Activated T-cell treated with anti-CD3 and anti-CD28 coated beads, Interleukin-2, amount 50 U/mL, for 72 hours (primary cell): ENCODE measurements around the gene DNAJC19. TPM values are rescaled to one million over a fixed set of nuclear protein-coding genes. Genes with fewer than 3 reads are reported as not detected.
A peak's percentile ranks its signal among the peaks of the same experiment; 100 is the strongest.
"Not testable (repeated sequence)": the region's sequence is repeated elsewhere in the genome, so short reads cannot be mapped to it uniquely, and the experiment has no call there.

Experiments
- ATAC-seq, 2 donors: fragments of 150-1000 bp; cut with Tn5 transposase; replicated peaks in 1 of 2; 2 replicates each; pipeline ENCODE4 v1.10.0; 2021; ENCODE audit warnings: moderate library complexity in 2 of 2, mild to moderate bottlenecking in 1 of 2
- DNase-seq, 2 donors: peaks; one replicate each; pipeline ENCODE4 v3.0.0; 2021 to 2022; ENCODE audit warnings: mixed read lengths in 1 of 2
- H3K27ac Mint-ChIP-seq: one replicate; pipeline ENCODE4 v1.8.0; 2022; ENCODE audit warnings: mild to moderate bottlenecking, moderate library complexity, mixed read lengths
- H3K27me3 Mint-ChIP-seq: one replicate; pipeline ENCODE4 v1.8.0; 2022; ENCODE audit warnings: low read depth, mixed read lengths
- H3K36me3 Mint-ChIP-seq, 2 donors: one replicate each; pipeline ENCODE4 v1.8.0; 2022; ENCODE audit warnings: mixed read lengths in 2 of 2, mild to moderate bottlenecking in 1 of 2; ENCODE audit not compliant: insufficient read depth in 2 of 2
- H3K4me1 Mint-ChIP-seq: one replicate; pipeline ENCODE4 v1.8.0; 2022; ENCODE audit warnings: low read depth, mixed read lengths
- H3K4me3 Mint-ChIP-seq, 2 donors: one replicate each; pipeline ENCODE4 v1.8.0; 2022; ENCODE audit warnings: mild to moderate bottlenecking in 2 of 2, mixed read lengths in 2 of 2, moderate library complexity in 2 of 2
- H3K9me3 Mint-ChIP-seq, 2 donors: one replicate each; pipeline ENCODE4 v1.8.0; 2022; ENCODE audit warnings: mixed read lengths in 2 of 2
- total RNA-seq, 2 donors: library from RNA; stranded (reverse); gene quantifications; one replicate each; pipeline ENCODE4 v1.2.3, GENCODE V29; 2022

Gene DNAJC19
- total RNA-seq: 10 to 100 TPM; 49.2 to 53.6 TPM

DNA sequence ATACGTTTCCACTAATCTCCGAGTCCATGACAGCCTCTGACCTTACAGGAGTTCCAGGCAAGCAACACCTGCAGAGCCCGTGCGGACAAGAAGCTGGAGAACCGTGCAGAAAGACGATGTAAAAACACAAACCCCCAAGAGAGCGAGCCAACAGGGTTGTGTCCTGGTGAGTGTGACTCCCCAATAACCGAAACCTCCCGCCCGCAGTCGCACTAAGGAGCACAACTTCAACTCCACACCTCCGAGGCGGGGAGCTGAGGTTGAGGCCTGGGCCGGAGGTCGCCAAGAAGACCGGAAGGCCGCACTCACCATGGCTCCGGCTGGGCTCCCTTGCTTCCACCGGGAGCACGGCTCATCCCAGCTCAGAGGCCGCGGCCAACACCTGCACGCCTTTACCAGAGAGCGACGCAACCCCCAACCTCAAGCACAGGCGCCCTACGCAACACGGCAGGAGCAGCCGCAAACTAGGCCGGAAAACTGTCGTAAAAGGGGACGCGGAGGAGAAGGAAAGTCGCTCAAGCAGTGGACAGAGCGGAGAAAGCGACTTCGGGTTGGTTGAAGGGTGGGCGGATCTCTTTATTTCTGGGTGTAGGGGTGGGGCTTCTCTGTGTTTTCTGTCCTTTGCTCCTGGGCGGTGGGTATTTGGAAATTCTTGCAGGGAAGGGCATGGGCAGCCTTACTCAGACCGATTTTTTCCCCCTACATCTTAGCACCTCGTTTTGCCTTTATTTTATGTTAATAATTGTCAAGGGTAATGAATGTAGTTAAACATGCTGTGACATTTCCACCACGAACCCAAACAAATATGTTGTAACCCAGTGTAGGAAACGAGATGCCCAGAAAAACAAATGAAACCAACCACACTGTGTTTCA, at the start of gene DNAJC19:
Gene DNAJC19, minus strand, starts transcription at position 446 of the 873 bp plus-strand sequence. Its CDS starts 134 bp downstream, at position 312.
- Mint-ChIP-seq H3K4me3 (peak within 1 kb of the TSS; percentile 88 to 93), H3K9me3 (no peaks in the 10 kb centered on the region), H3K4me1 (peaks cover 48% of the 10 kb centered on the region), H3K36me3 (peaks cover 2 to 5% of the 10 kb centered on the region in 2 donors), H3K27me3 (no peaks in the 10 kb centered on the region), H3K27ac (peak within 1 kb of the TSS; percentile 95)
- ATAC-seq: peak; percentile 94 to 95
- peak; percentile 86 to 92 for DNase-seq

DNA sequence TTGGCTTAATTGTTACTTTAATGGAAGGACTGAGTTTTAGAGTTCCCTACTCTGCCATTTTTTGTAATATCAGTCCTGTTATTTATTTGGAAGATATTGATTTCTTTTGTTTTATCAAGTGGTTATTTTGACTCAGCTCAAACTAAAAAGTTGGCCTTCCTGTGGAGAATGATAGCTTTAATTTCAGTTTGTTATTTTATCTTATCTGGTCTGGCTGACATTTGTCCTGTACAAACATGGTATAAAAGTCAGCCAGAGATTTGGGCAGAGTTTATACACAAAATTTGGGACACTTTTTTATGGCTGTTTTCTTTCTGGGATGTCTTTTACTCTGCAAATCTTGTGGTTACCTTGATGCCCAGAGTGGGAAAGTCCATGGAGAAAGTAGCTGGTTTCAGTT, 41.4 kb upstream of the DNAJC19 start:
- Mint-ChIP-seq H3K36me3 (no peaks in the 10 kb centered on the region), H3K4me3 (no peak overlapping the region), H3K27ac (no peak overlapping the region), H3K27me3 (no peaks in the 10 kb centered on the region), H3K4me1 (no peaks in the 10 kb centered on the region), H3K9me3 (peaks cover 4% of the 10 kb centered on the region in 2 donors)
- DNase-seq (no peak), ATAC-seq (no peak)

- Mint-ChIP-seq H3K36me3 (peaks cover 0 to 2% of the 10 kb centered on the region in 2 donors), H3K27me3 (no peaks in the 10 kb centered on the region), H3K9me3 (peaks cover 4 to 5% of the 10 kb centered on the region in 2 donors), H3K4me3 (no peak overlapping the region), H3K27ac (no peak overlapping the region), H3K4me1 (no peaks in the 10 kb centered on the region)
- DNase-seq (no peak), ATAC-seq (no peak)
These were observed 35.7 kb upstream of the DNAJC19 start for GRCh38 chr3:181025204-181025603.

GRCh38 chr3:181017690-181018089, 28.2 kb upstream of the DNAJC19 start:
- Mint-ChIP-seq H3K27ac (no peak overlapping the region), H3K4me3 (no peak overlapping the region), H3K4me1 (no peaks in the 10 kb centered on the region), H3K9me3 (no peaks in the 10 kb centered on the region), H3K36me3 (peaks cover 0 to 1% of the 10 kb centered on the region in 2 donors), H3K27me3 (peaks cover 14% of the 10 kb centered on the region)
- no peak for DNase-seq
- ATAC-seq: no peak

GRCh38 chr3:181009225-181009624, 19.7 kb upstream of the DNAJC19 start:
- H3K27me3 Mint-ChIP-seq: peaks cover 6% of the 10 kb centered on the region
- peak overlapping the region in 1 of 2 donors; percentile 11 for H3K4me3 Mint-ChIP-seq
- no peaks in the 10 kb centered on the region for H3K36me3 Mint-ChIP-seq
- H3K4me1 Mint-ChIP-seq: peaks cover 9% of the 10 kb centered on the region
- peaks cover 0 to 3% of the 10 kb centered on the region in 2 donors for H3K9me3 Mint-ChIP-seq
- H3K27ac Mint-ChIP-seq: no peak overlapping the region
- peak; percentile 86 to 88 for ATAC-seq
- peak; percentile 30 to 47 for DNase-seq

- DNase-seq (no peak), ATAC-seq (no peak)
- peaks cover 2% of the 10 kb centered on the region for H3K27me3 Mint-ChIP-seq
- peaks cover 9% of the 10 kb centered on the region for H3K4me1 Mint-ChIP-seq
- H3K36me3 Mint-ChIP-seq: peaks cover 0 to under 1% of the 10 kb centered on the region in 2 donors
- H3K27ac Mint-ChIP-seq: no peak overlapping the region
- peaks cover 0 to 3% of the 10 kb centered on the region in 2 donors for H3K9me3 Mint-ChIP-seq
- no peak overlapping the region for H3K4me3 Mint-ChIP-seq
These were observed 19.3 kb upstream of the DNAJC19 start for GRCh38 chr3:181008796-181009195.

DNA sequence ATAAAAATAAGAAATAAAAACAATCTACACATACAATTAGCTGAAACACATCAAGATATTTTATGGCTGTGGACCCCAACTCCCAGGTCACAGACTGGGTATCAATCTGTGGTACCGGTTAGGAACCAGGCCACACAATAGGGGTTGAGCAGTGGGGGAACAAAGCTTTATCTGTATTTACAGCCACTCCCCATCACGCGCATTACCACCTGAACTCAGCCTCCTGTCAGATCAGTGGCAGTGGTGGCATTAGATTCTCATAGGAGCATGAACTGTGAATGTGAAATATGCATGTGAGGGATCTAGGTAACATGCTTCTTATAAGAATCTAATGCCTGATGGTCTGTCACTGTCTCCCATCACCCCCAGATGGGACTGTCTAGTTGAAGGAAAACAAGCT, 17.7 kb upstream of the DNAJC19 start:
- Mint-ChIP-seq H3K36me3 (peaks cover 4 to 8% of the 10 kb centered on the region in 2 donors), H3K27me3 (no peaks in the 10 kb centered on the region), H3K27ac (no peak overlapping the region), H3K9me3 (peaks cover under 1 to 7% of the 10 kb centered on the region in 2 donors), H3K4me1 (peaks cover 9% of the 10 kb centered on the region), H3K4me3 (no peak overlapping the region)
- DNase-seq (no peak), ATAC-seq (no peak)

- H3K9me3 Mint-ChIP-seq: peaks cover 4 to 11% of the 10 kb centered on the region in 2 donors
- no peak overlapping the region for H3K4me3 Mint-ChIP-seq
- H3K36me3 Mint-ChIP-seq: peaks cover 11 to 15% of the 10 kb centered on the region in 2 donors
- H3K27me3 Mint-ChIP-seq: no peaks in the 10 kb centered on the region
- H3K27ac Mint-ChIP-seq: no peak overlapping the region
- DNase-seq (no peak), ATAC-seq (peak in 1 of 2 donors; percentile 31)
- peaks cover 9% of the 10 kb centered on the region for H3K4me1 Mint-ChIP-seq
These were observed 17.0 kb upstream of the DNAJC19 start for GRCh38 chr3:181006541-181006940.

- Mint-ChIP-seq H3K9me3 (peaks cover 5 to 16% of the 10 kb centered on the region in 2 donors), H3K36me3 (peaks cover 20 to 24% of the 10 kb centered on the region in 2 donors)
- ATAC-seq, H3K27ac Mint-ChIP-seq, H3K4me1 Mint-ChIP-seq, H3K4me3 Mint-ChIP-seq, H3K27me3 Mint-ChIP-seq, DNase-seq: not testable (repeated sequence)
These were observed 13.9 kb upstream of the DNAJC19 start for GRCh38 chr3:181003469-181003868.

DNA sequence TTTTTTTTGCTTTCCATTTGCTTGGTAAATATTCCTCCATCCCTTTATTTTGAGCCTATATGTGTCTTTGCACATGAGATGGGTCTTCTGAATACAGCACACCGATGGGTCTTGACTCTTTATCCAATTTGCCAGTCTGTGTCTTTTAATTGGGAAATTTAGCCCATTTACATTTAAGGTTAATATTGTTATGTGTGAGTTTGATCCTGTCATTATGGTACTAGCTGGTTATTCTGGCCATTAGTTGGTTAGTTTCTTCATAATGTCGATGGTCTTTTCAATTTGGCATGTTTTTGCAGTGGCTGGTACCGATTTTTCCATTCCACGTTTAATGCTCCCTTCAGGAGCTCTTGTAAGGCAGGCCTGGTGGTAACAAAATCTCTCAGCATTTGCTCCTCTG, 12.8 kb upstream of the DNAJC19 start:
- not testable (repeated sequence) for ATAC-seq, H3K4me3 Mint-ChIP-seq
- H3K36me3 Mint-ChIP-seq: peaks cover 20 to 24% of the 10 kb centered on the region in 2 donors

DNA sequence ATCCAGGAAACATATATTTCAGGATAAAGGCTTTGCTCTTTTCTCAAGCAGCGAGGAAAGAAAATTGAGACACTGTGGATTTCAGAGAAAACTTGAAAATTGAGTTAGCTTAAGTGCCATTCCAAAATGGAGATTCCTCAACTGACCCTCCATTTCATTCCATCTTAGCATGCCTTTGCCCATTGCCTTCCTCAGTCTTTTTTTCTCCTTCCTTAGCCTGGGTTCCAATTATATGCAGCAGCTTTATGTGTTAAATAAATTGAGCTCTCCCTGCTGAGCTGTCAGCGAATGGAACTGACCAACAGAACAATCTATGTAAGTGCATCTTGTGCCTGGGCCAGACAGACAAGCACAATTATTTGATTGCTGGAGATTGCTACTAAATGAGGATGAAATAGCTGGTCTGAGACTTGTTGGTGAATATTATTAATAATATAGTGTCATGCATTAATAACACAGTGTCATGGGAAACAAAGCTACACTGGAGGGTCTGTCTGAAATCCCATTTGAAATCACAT, 6.9 kb upstream of the DNAJC19 start:
- peaks cover 5% of the 10 kb centered on the region for H3K27me3 Mint-ChIP-seq
- no peaks in the 10 kb centered on the region for H3K4me1 Mint-ChIP-seq
- DNase-seq (no peak), ATAC-seq (no peak)
- H3K27ac Mint-ChIP-seq: no peak overlapping the region
- peaks cover 8 to 9% of the 10 kb centered on the region in 2 donors for H3K36me3 Mint-ChIP-seq
- H3K4me3 Mint-ChIP-seq: no peak overlapping the region
- H3K9me3 Mint-ChIP-seq: peaks cover 1 to 4% of the 10 kb centered on the region in 2 donors

More for the DNA sequence above, 12.8 kb upstream of the DNAJC19 start:
- not testable (repeated sequence) for H3K4me1 Mint-ChIP-seq, H3K27ac Mint-ChIP-seq, DNase-seq, H3K27me3 Mint-ChIP-seq
- H3K9me3 Mint-ChIP-seq: peaks cover 5 to 16% of the 10 kb centered on the region in 2 donors

GRCh38 chr3:180990505-180990904, 969 bp upstream of the DNAJC19 start:
- H3K4me3 Mint-ChIP-seq: peak overlapping the region; percentile 88 to 93
- peaks cover 2 to 5% of the 10 kb centered on the region in 2 donors for H3K36me3 Mint-ChIP-seq
- H3K27me3 Mint-ChIP-seq: no peaks in the 10 kb centered on the region
- no peak for DNase-seq
- ATAC-seq: no peak
- peaks cover 39% of the 10 kb centered on the region for H3K4me1 Mint-ChIP-seq
- peak overlapping the region; percentile 95 for H3K27ac Mint-ChIP-seq
- no peaks in the 10 kb centered on the region for H3K9me3 Mint-ChIP-seq

- DNase-seq (no peak), ATAC-seq (no peak)
- Mint-ChIP-seq H3K36me3 (peaks cover 2 to 5% of the 10 kb centered on the region in 2 donors), H3K27ac (peak overlapping the region; percentile 75), H3K4me1 (peaks cover 50% of the 10 kb centered on the region), H3K9me3 (no peaks in the 10 kb centered on the region), H3K4me3 (peak overlapping the region in 1 of 2 donors; percentile 93), H3K27me3 (no peaks in the 10 kb centered on the region)
These were observed 2.2 kb downstream of the DNAJC19 start for GRCh38 chr3:180987344-180987743.
